SK-N-SH (cell line): ENCODE measurements around the gene ANKRD39. TPM values are rescaled to one million over a fixed set of nuclear protein-coding genes. Genes with fewer than 3 reads are reported as not detected.

ENCODE experiments used
- CTCF ChIA-PET: fragments of 300-600, 350-600 bp; formaldehyde crosslinking; extraction: SDS; loops from one replicate; lab custom pipeline; 2021; lab: Yijun Ruan, JAX
- POLR2A ChIA-PET: fragments of 350-600 bp; sonication (Branson Sonifier 250); formaldehyde crosslinking; extraction: SDS; loops from one replicate; lab custom pipeline; 2020; ENCODE audit warnings: antibody characterized with exemption, inconsistent platforms; lab: Yijun Ruan, JAX
- DNase-seq: peaks from one replicate; pipeline ENCODE4 v3.0.0; 2012
- H2AFZ ChIP-seq: fragments of 200-600 bp; sonication (generic); 2 replicates; pipeline ENCODE4 v1.8.1; 2016; ENCODE audit warnings: antibody characterized with exemption, mild to moderate bottlenecking, low read depth
- H3F3A ChIP-seq: fragments of 200-600 bp; sonication (generic); replicated peaks from 2 replicates; pipeline ENCODE3; 2016; ENCODE audit warnings: antibody characterized with exemption, mild to moderate bottlenecking; ENCODE audit not compliant: insufficient read depth
- H3K27ac ChIP-seq, 2 experiments: fragments of 200-500 bp in 1 of 2; fragments of 200-600 bp in 1 of 2; sonication (Bioruptor generic) in 1 of 2; sonication (generic), shearing (Covaris generic) in 1 of 2; 2 replicates each; pipeline versions ENCODE4 v1.5.1 to v1.6.1; 2014 to 2016; ENCODE audit warnings: low read depth in 2 of 2, inconsistent platforms in 1 of 2, low read length in 1 of 2, mild to moderate bottlenecking in 1 of 2, mixed read lengths in 1 of 2
- H3K27me3 ChIP-seq: fragments of 200-600 bp; sonication (generic), shearing (Covaris generic); 2 replicates; pipeline ENCODE4 v1.6.1; 2016; ENCODE audit warnings: mixed run types; ENCODE audit not compliant: insufficient read depth
- H3K36me3 ChIP-seq, 2 experiments: fragments of 200-500 bp in 1 of 2; fragments of 200-600 bp in 1 of 2; sonication (Bioruptor generic) in 1 of 2; sonication (generic) in 1 of 2; replicated peaks in 1 of 2; 2 replicates each; pipeline versions ENCODE3 to v1.5.1; 2014 to 2016; ENCODE audit warnings: low read length in 1 of 2, mild to moderate bottlenecking in 1 of 2; ENCODE audit not compliant: insufficient read depth in 2 of 2, control insufficient read depth in 1 of 2
- H3K4me1 ChIP-seq, 2 experiments: fragments of 200-500 bp in 1 of 2; fragments of 200-600 bp in 1 of 2; sonication (Bioruptor generic) in 1 of 2; sonication (generic), shearing (Covaris generic) in 1 of 2; 2 replicates each; pipeline versions ENCODE4 v1.5.1 to v1.6.1; 2014 to 2016; ENCODE audit warnings: low read depth in 1 of 2, low read length in 1 of 2, mixed run types in 1 of 2; ENCODE audit not compliant: insufficient read depth in 2 of 2, control insufficient read depth in 1 of 2
- H3K4me2 ChIP-seq: fragments of 200-600 bp; sonication (generic), shearing (Covaris generic); 2 replicates; pipeline ENCODE4 v1.6.1; 2017; ENCODE audit warnings: mixed run types
- H3K4me3 ChIP-seq, 2 experiments: fragments of 200-500 bp in 1 of 2; fragments of 200-600 bp in 1 of 2; sonication (Bioruptor generic) in 1 of 2; sonication (generic), shearing (Covaris generic) in 1 of 2; 2 replicates each; pipeline versions ENCODE4 v1.5.1 to v1.8.1; 2014 to 2016; ENCODE audit warnings: low read depth in 2 of 2, inconsistent platforms in 1 of 2, low read length in 1 of 2, mild to moderate bottlenecking in 1 of 2, mixed read lengths in 1 of 2, moderate library complexity in 1 of 2
- H3K79me2 ChIP-seq: fragments of 200-600 bp; sonication (generic); 2 replicates; pipeline ENCODE4 v1.8.1; 2017; ENCODE audit warnings: mild to moderate bottlenecking; ENCODE audit not compliant: insufficient read depth
- H3K9ac ChIP-seq: fragments of 200-600 bp; sonication (generic); 2 replicates; pipeline ENCODE4 v1.6.1; 2017; ENCODE audit warnings: mixed run types
- H3K9me2 ChIP-seq: fragments of 200-600 bp; sonication (generic); 2 replicates; pipeline ENCODE4 v1.6.1; 2017; ENCODE audit warnings: mixed run types
- H3K9me3 ChIP-seq: fragments of 200-600 bp; sonication (generic); 2 replicates; pipeline ENCODE4 v1.6.1; 2017; ENCODE audit warnings: mixed run types, mild to moderate bottlenecking, moderate library complexity
- H4K20me1 ChIP-seq: fragments of 200-600 bp; sonication (generic); 2 replicates; pipeline ENCODE4 v1.6.1; 2017; ENCODE audit warnings: mild to moderate bottlenecking, mixed run types; ENCODE audit not compliant: insufficient read depth
- CHD2 ChIP-seq: fragments of 150-350 bp; IDR thresholded peaks from 2 replicates; pipeline ENCODE4 v1.6.1; 2018; ENCODE audit warnings: low read length; ENCODE audit not compliant: partially characterized antibody
- CTCF ChIP-seq: fragments of 200-600 bp; sonication (generic); IDR thresholded peaks from 2 replicates; pipeline ENCODE4 v1.6.1; 2017; ENCODE audit warnings: antibody characterized with exemption, mild to moderate bottlenecking, moderate library complexity
- EZH2phosphoT487 ChIP-seq: fragments of 200-600 bp; sonication (generic); IDR thresholded peaks from 2 replicates; pipeline ENCODE4 v1.6.1; 2017; ENCODE audit warnings: low read depth, mixed run types, mild to moderate bottlenecking, antibody characterized with exemption, moderate library complexity, borderline replicate concordance
- FOSL2 ChIP-seq: IDR thresholded peaks from 2 replicates; pipeline ENCODE4 v1.4.0; 2012; ENCODE audit warnings: low read depth, mild to moderate bottlenecking, moderate library complexity, borderline replicate concordance
- FOXJ3 ChIP-seq: sonication (generic); formaldehyde crosslinking; IDR thresholded peaks from 2 replicates; pipeline ENCODE4 v1.5.1; 2020; ENCODE audit warnings: mild to moderate bottlenecking, missing genetic modification reagents
- JUND ChIP-seq: IDR thresholded peaks from 2 replicates; pipeline ENCODE4 v1.4.0; 2012
- MAX ChIP-seq: IDR thresholded peaks from 2 replicates; pipeline ENCODE4 v1.4.0; 2012; ENCODE audit warnings: low read depth
- MEF2A ChIP-seq: IDR thresholded peaks from 2 replicates; pipeline ENCODE4 v1.4.0; 2012; ENCODE audit warnings: low read depth, borderline replicate concordance
- MXI1 ChIP-seq: IDR thresholded peaks from 2 replicates; pipeline ENCODE4 v1.6.1; 2012; ENCODE audit warnings: mild to moderate bottlenecking, low read depth, low read length, improper control_type of control experiment
- RCOR1 ChIP-seq: fragments of 150-350 bp; IDR thresholded peaks from 2 replicates; pipeline ENCODE4 v1.6.1; 2017; ENCODE audit warnings: antibody characterized with exemption, low read length
- REST ChIP-seq: IDR thresholded peaks from 2 replicates; pipeline ENCODE4 v1.6.1; 2012; ENCODE audit warnings: mild to moderate bottlenecking, low read depth, low read length, moderate library complexity
- RFX5 ChIP-seq: IDR thresholded peaks from 2 replicates; pipeline ENCODE4 v1.6.1; 2012; ENCODE audit warnings: mild to moderate bottlenecking, improper control_type of control experiment, low read length
- SIN3A ChIP-seq: IDR thresholded peaks from 2 replicates; pipeline ENCODE4 v1.6.1; 2012; ENCODE audit warnings: low read depth, mild to moderate bottlenecking, low read length, moderate library complexity, borderline replicate concordance
- SMC3 ChIP-seq: IDR thresholded peaks from 2 replicates; pipeline ENCODE4 v1.6.1; 2012; ENCODE audit warnings: low read depth, low read length, improper control_type of control experiment
- TAF1 ChIP-seq: IDR thresholded peaks from 2 replicates; pipeline ENCODE4 v1.6.1; 2012; ENCODE audit warnings: low read depth, mild to moderate bottlenecking, low read length, moderate library complexity, borderline replicate concordance
- TCF12 ChIP-seq: IDR thresholded peaks from 2 replicates; pipeline ENCODE4 v1.4.0; 2012
- USF1 ChIP-seq: IDR thresholded peaks from 2 replicates; pipeline ENCODE4 v1.4.0; 2012; ENCODE audit warnings: low read depth, borderline replicate concordance
- ZBTB33 ChIP-seq: IDR thresholded peaks from 2 replicates; pipeline ENCODE4 v1.4.0; 2012; ENCODE audit warnings: low read depth, borderline replicate concordance
- WGBS: methylation state at CpG from one replicate; pipeline ENCODE4 v1.1.6; 2017; ENCODE audit warnings: low lambda C conversion rate; 5-methylcytosine and 5-hydroxymethylcytosine counted together
- polyA plus RNA-seq, 3 experiments: library from polyadenylated mRNA; depleted of rRNA; stranded (reverse); fragments of >200 nt; gene quantifications; 2 replicates each; pipeline ENCODE4 v1.2.3, GENCODE V29; 2012

Gene ANKRD39
- polyA plus RNA-seq, 1 of the 3 experiments (the other 2 are of a cell fraction) = 11.8 TPM

- Histone ChIP-seq H2AFZ (no peak overlapping the region), H3K4me1 (peaks cover 0 to 20% of the 10 kb centered on the region in 2 experiments; a peak in 1 of 4 replicates), H3K27me3 (no peaks in the 10 kb centered on the region), H3K4me2 (no peak overlapping the region), H3K27ac (no peak overlapping the region), H3K79me2 (no peaks in the 10 kb centered on the region), H3K36me3 (no peaks in the 10 kb centered on the region), H4K20me1 (no peaks in the 10 kb centered on the region), H3K9me2 (no peaks in the 10 kb centered on the region), H3K4me3 (no peak overlapping the region), H3K9ac (no peak overlapping the region), H3K9me3 (no peaks in the 10 kb centered on the region), H3F3A (no peaks in the 10 kb centered on the region)
- ChIA-PET CTCF (interaction anchor here (1.0 to 1.6 kb wide), 3 partner anchors 10 to 41 kb away, joined by 3 to 9 read pairs (median 9); partner anchors contain the start of gene ANKRD39), POLR2A (no interaction called here)
- WGBS = 66% methylated on average over 11 of the region's 11 CpGs
- DNase-seq = no peak
- TF ChIP-seq MAX (no peak), USF1 (no peak), RFX5 (no peak), TCF12 (no peak), RCOR1 (no peak), CHD2 (no peak), JUND (no peak), MXI1 (no peak), TAF1 (no peak), SMC3 (no peak), MEF2A (no peak), FOSL2 (no peak), EZH2phosphoT487 (no peak)
Observed at GRCh38 chr2:96898641-96899412, 41.0 kb upstream of the ANKRD39 start.

- Histone ChIP-seq H3F3A (no peaks in the 10 kb centered on the region), H3K79me2 (no peaks in the 10 kb centered on the region), H3K27ac (no peak overlapping the region), H3K9me2 (no peaks in the 10 kb centered on the region), H3K9me3 (no peaks in the 10 kb centered on the region), H2AFZ (no peak overlapping the region), H3K9ac (no peak overlapping the region), H3K4me2 (no peak overlapping the region), H3K4me1 (peaks cover 0 to 23% of the 10 kb centered on the region in 2 experiments; a peak in 1 of 4 replicates), H4K20me1 (no peaks in the 10 kb centered on the region), H3K27me3 (no peaks in the 10 kb centered on the region), H3K36me3 (no peaks in the 10 kb centered on the region), H3K4me3 (no peak overlapping the region)
- 87% methylated on average over 7 of the region's 8 CpGs for WGBS
- DNase-seq = no peak
- ChIA-PET POLR2A (no interaction called here), CTCF (interaction anchor here (1.6 kb wide), 1 partner anchor 29 kb away, joined by 9 read pairs; no protein-coding TSS in a partner anchor)
- no peak for TF ChIP-seq ZBTB33
- no peak for TF ChIP-seq FOXJ3 (CRISPR knock-in tag)
- no peak for TF ChIP-seq CTCF
- TF ChIP-seq REST = no peak
- TF ChIP-seq EZH2phosphoT487 = no peak
- no peak for TF ChIP-seq SIN3A
- no peak for TF ChIP-seq USF1
Observed at GRCh38 chr2:96898135-96898505, 40.3 kb upstream of the ANKRD39 start.
